Hematopoietic multipotent progenitor cell treated with erythropoietin and hydrocortisone succinate and interleukin-3 and kit ligand, for 17 days (in vitro differentiated cells): Measurements from ENCODE around the gene GPR61.
A peak's percentile ranks its signal among the peaks of the same experiment; 100 is the strongest.

Experiments used
- DNase-seq: peaks from one replicate; pipeline ENCODE4 v3.0.0-alpha.2; 2015; ENCODE audit warnings: low spot score

Gene GPR61

GRCh38 chr1:109570414-109570813 lies 30.7 kb downstream of the GPR61 start:
- DNase-seq, result no peak

GRCh38 chr1:109573785-109574184 lies 34.1 kb downstream of the GPR61 start:
- no peak for DNase-seq

- DNase-seq, result no peak
Observed at GRCh38 chr1:109578947-109579443, 39.3 kb downstream of the GPR61 start.

GRCh38 chr1:109579491-109579890 lies 39.8 kb downstream of the GPR61 start:
- no peak for DNase-seq

GRCh38 chr1:109582021-109582420 lies 42.3 kb downstream of the GPR61 start:
- DNase-seq, result no peak

GRCh38 chr1:109584766-109585165 lies 45.1 kb downstream of the GPR61 start:
- no peak for DNase-seq

GRCh38 chr1:109586055-109586454 lies 46.4 kb downstream of the GPR61 start:
- DNase-seq, result no peak

- no peak for DNase-seq
Observed at GRCh38 chr1:109589177-109589576, 49.5 kb downstream of the GPR61 start.

- no peak for DNase-seq
Observed at GRCh38 chr1:109589679-109590078, 50.0 kb downstream of the GPR61 start.

- peak; percentile 67 for DNase-seq
Observed at GRCh38 chr1:109592916-109593315, 53.2 kb downstream of the GPR61 start.

GRCh38 chr1:109595531-109595930 lies 55.9 kb downstream of the GPR61 start:
- no peak for DNase-seq
